SK-N-SH treated with all-trans-retinoic acid at 6 μM for 48 hours (cell line): ENCODE data around the gene GRHL1.

Experiments used
- PATZ1 ChIP-seq: fragments of 250-450 bp; sonication (Bioruptor Pico); IDR thresholded peaks from 2 replicates; pipeline ENCODE4 v1.8.0; 2020; ENCODE audit warnings: mild to moderate bottlenecking, moderate library complexity, borderline replicate concordance
- ZC3H10 ChIP-seq: fragments of 250-450 bp; sonication (Bioruptor Pico); IDR thresholded peaks from 2 replicates; pipeline ENCODE4 v1.5.1; 2021; ENCODE audit warnings: mild to moderate bottlenecking, moderate library complexity
- ZFP30 ChIP-seq: fragments of 450-650 bp; formaldehyde crosslinking; IDR thresholded peaks from 2 replicates; pipeline ENCODE4 v1.5.0; 2022; ENCODE audit warnings: mild to moderate bottlenecking, moderate library complexity

GRCh38 chr2:9954136-9954535 is 2.6 kb downstream of the GRHL1 start:
- no peak for TF ChIP-seq ZC3H10
- no peak for TF ChIP-seq ZFP30 (CRISPR knock-in tag)
- TF ChIP-seq PATZ1 (CRISPR knock-in tag), result no peak
